Pulmonary artery endothelial cell (primary cell): ENCODE measurements around the gene MYOM3. TPM values are rescaled to one million over a fixed set of nuclear protein-coding genes. Genes with fewer than 3 reads are reported as not detected.

Source experiments
- DNase-seq: peaks from one replicate; pipeline ENCODE4 v3.0.0-alpha.2; 2011; ENCODE audit warnings: low read depth, low spot score
- total RNA-seq: library from RNA; depleted of rRNA; stranded (reverse); fragments of >200 nt; gene quantifications from 2 replicates; pipeline ENCODE4 v1.2.3, GENCODE V29; 2014

Gene MYOM3
- total RNA-seq, 1 donor from 2014 or later = 0.13 TPM

DNA sequence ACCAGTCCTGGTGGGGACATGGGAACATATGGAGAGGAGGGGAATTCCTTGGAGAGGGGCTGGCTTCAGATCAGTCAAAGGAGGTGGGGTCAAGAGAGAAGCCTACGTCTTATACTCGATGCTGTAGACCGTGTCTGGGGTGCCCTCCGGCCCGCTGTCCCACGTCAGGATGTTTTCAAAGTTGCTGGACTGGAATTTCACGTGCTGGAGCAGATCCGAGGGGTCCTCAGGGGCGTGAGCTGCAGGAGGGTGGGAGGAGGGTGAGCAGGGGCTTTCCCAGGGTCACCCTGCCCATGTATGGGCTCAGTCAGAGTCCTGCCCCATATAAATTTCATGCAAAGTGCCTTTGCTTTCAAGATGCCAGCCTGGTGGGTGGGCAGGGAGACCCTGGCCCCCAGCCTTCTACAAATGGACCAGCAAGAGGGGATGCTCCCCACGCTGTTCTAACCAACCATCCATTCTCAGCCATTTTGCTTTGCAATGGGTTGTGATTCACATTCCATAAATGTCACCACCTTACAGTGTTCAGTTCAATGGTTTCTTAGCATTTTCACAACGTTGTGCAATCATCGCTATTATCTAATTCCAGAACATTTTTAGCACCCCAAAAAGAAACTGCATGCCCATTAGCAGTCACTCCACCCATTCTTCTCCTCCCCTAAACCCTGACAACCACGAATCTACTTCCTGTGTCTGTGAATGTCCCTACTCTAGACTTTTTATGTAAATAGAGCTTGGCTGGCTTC, 26.7 kb upstream of the MYOM3 start:
- no peak for DNase-seq

GRCh38 chr1:24136956-24137539, 25.1 kb upstream of the MYOM3 start:
- no peak for DNase-seq

GRCh38 chr1:24134376-24134775, 22.4 kb upstream of the MYOM3 start:
- no peak for DNase-seq

DNA sequence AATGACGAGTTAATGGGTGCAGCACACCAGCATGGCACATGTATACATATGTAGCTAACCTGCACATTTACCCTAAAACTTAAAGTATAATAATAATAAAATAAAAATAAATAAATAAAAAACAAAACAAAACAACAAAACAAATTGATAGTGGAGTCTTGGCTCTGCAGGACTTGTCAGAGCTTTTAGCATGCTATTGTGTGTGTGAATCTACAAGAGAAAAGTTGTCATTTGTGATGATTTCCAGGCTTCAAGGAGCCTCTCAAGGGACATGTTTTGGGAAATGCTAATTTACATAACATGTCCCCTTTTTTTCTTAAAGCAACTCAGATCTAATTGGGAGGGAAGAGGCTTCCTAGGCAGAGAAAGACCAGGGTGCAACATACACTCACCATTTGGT, 21.9 kb upstream of the MYOM3 start:
- DNase-seq = no peak

GRCh38 chr1:24130385-24130784, 18.4 kb upstream of the MYOM3 start:
- DNase-seq = no peak

DNA sequence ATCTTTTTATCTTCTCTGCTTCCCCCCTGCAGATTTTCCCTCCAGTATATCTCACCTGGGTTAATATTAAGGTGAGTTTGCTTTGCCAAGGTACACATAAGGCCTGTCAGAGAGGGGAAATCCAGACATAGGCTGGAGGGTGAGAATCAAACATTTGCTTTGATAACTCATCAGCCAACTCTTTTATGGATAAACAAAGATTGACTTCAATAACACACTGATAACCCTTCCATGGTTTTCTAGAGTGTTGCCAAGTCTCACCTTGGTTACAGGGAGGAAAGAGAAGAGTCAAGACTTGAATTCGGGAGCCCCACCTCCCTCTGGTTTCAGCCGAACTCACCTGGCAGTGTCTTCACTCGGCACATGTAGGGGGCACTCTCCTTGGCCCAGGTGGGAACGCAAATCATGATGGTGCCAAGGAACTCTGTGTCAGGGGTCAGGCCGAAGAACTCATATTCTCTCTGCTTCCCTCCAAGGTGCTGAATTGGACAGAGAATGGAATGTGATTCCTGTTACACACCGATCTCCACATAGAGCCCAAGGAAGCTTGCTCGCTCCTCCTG, 15.9 kb upstream of the MYOM3 start:
- no peak for DNase-seq

DNA sequence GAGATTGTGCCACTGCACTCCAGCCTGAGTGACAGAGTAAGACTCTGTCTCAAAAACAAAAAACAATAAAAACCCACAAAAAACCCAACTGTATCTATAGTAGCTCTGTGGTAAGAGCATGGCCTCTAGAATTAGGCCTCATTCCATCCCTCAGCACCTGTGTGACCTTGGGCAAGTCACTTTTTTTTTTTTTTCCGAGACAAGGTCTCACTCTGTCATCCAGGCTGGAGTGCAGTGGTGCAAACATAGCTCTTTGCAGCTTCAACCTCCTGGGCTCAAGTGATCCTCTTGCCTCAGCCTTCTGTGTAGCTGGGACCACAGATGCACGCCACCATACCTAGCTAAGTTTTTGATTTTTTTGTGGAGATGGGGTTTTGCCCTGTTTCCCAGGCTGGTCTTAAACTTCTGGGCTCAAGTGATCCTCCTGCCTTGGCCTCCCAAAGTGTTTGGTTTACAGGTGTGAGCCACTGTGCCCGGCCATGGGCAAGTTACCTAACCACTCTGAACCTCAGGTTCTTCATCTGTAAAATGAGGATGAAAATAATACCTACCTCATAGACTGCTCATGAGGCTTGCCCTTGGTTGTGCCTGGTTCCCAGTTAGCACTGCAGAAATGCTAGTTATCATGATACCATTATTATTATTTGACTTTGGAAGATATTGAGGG, 15.3 kb upstream of the MYOM3 start:
- DNase-seq = no peak

DNA sequence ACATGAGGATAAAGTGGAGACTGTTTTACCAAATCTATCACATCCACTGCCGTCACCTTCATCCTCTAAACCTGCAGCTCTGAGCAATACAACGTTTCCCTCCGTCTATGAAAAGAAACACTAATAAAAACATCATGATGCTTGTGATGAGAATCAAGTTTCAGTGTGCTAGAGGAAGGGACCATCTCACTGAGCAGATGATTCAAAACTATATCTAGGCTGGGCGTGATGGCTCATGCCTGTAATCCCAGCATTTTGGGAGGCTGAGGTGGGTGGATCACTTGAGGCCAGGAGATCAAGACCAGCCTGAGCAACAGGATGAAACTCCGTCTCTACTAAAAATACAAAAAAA, 14.7 kb upstream of the MYOM3 start:
- no peak for DNase-seq

GRCh38 chr1:24126018-24126671, 14.2 kb upstream of the MYOM3 start:
- DNase-seq = no peak

- DNase-seq = no peak
These were observed 13.5 kb upstream of the MYOM3 start for GRCh38 chr1:24125456-24125855.

GRCh38 chr1:24124980-24125379, 13.0 kb upstream of the MYOM3 start:
- DNase-seq = no peak

GRCh38 chr1:24123611-24124010, 11.7 kb upstream of the MYOM3 start:
- no peak for DNase-seq

GRCh38 chr1:24122776-24123175, 10.8 kb upstream of the MYOM3 start:
- DNase-seq = no peak

DNA sequence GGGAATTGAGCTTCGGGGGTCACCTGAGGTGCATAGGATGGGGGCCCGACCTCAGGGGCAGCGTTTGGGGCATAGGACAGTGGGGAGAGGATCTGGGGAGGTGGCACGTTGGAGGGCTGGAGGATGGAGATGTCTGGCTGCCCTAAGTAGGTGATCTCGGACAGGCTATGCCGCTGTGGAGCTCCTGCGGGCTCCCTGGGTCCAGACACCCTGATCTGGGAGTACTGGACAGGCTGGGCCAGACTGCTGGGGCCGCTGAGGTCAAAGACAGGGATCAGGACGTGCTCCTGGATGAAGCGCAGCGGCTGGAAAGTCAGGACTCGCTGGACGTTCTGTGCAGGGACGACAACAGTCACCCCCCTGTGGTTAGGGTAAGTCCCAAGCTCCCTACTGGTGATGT, 9.5 kb upstream of the MYOM3 start:
- DNase-seq = no peak

- no peak for DNase-seq
These were observed 9.0 kb upstream of the MYOM3 start for GRCh38 chr1:24120965-24121364.

GRCh38 chr1:24119859-24120756, 8.2 kb upstream of the MYOM3 start:
- DNase-seq = no peak

DNA sequence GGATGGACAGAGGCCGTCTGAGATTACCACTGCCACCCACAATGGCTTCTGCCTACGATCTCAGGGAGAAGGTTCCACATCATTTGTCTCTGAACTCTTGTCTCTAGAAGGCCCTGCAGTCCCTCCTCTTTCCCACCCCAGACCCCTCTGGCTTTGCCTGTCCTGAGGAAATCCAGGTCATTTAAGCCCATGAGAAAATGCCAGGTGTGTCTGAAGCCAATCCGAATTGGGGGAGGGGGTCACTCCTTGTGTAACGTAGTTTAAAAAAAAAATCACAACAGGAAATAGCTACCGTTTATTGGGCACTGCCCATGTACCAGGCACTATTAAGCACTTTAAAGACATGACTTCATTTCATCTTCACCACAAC, 7.5 kb upstream of the MYOM3 start:
- no peak for DNase-seq

DNA sequence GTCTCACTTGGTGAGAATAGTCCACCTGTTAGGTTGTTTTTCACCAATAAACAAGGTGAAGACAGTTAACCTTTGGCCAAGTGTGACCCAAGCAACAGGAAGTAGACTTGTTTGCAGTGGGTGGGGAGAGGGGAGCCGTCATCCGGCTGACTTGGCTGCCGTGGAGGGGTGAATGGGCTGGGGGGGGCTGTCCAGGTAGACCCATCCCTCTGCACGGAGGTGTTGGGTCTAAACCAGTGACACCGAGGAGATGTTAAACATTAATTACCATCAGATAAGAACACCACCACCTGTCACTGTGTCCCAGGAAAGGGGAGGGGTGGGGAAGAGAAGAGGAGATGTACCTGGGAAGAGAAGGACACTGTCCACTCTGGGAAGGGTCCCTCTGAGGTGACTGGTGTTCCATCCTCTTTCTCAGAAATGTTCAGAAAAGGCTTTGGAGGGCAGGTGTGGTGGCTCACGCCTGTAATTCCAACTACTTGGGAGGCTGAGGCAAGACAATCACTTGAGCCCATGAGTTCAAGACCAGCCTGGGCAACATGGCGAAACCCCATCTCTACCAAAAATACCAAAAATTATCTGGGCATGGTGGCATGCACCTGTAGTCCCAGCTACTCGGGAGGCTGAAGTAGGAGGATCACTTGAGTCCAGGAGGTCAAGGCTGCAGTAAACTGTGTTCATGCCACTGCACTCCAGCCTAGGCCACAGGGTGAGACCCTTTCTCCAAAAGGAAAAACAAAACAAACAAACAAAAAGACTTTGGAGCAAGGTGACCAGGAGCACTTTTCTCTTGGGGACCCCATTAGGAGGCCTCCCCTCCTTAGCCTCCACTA, 6.7 kb upstream of the MYOM3 start:
- no peak for DNase-seq

DNA sequence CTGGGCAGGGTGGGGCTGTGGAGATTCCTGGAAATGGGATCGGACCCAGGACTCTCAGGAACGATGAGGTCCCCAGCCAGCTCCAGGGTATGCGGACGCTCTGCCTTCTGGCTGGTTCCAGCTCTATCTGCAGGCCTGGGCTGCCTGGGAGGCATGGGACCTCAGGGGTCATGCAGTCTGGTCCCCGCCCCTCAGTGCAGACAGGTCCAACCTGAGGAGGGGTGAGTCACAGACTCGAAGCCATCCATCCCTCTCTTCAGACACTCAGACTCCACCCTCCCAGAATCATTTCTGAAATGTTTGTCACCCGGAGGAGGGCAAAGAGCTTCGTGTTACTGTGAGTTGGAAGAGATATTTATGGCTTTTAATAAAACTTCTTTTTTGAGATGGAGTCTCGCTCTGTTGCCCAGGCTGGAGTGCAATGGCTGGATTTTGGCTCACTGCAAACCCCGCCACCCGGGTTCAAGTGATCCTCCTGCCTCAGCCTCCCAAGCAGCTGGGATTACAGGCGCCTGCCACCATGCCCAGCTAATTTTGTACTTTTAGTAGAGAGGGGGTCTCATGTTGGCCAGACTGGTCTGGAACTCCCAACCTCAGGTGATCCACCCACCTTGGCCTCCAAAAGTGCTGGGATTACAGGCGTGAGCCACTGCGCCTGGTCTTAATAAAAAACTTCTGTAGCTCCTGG, 5.9 kb upstream of the MYOM3 start:
- DNase-seq = no peak

GRCh38 chr1:24117132-24117531, 5.2 kb upstream of the MYOM3 start:
- DNase-seq = no peak
